Activated effector memory CD4-positive, alpha-beta T cell treated with anti-CD3 and anti-CD28 coated beads, Interleukin-2, amount 50 U/mL, for 16 hours (primary cell): Measurements from ENCODE around the gene TEX29.
A peak's percentile ranks its signal among the peaks of the same experiment; 100 is the strongest.

Experiments used
- DNase-seq: peaks from one replicate; pipeline ENCODE4 v3.0.0-alpha.2; 2020

TEX29 gene

GRCh38 chr13:111372651-111373425 lies 52.4 kb downstream of the TEX29 start:
- no peak for DNase-seq

DNA sequence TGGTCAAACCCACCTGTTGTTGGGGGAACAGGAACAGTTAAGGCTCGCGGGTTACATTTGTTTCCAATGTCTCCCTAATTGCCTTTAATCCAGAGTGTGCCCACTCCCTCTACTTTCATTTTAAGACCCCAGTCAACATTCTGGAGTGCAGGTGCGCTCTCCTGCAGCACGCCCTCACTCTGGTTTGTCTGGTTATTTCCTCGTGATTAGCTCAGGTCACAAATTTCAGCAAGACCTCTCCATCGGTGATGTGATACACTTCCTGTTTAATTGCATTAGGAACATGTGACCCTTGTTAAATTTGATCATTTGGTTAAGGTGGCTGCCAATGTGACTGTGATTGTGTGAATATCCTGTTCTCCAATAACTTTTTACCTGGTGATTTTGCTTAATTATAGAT lies 53.0 kb downstream of the TEX29 start:
- DNase-seq: no peak

DNA sequence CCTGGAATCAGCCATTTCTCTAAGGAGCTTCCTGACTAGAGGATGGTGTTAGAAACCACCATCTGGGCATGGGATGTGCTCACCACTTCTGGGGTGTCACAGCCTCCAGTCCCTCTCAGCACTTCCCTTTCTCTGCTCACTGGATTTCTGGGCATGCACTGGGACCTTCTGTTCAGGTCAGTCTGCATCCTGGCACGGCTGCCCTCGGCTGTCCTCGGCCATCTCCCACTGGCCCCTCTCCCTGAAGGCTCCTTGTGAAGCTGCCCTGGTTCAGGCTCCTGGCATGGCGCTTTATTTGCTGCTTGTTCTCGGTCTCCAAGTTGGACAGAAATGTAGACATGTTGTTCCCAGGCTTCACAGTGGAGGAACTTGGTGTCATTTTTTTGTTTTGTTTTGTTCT lies 60.0 kb downstream of the TEX29 start:
- peak; percentile 10 for DNase-seq

- DNase-seq: no peak
Measured at GRCh38 chr13:111382411-111382810, 62.0 kb downstream of the TEX29 start.

DNA sequence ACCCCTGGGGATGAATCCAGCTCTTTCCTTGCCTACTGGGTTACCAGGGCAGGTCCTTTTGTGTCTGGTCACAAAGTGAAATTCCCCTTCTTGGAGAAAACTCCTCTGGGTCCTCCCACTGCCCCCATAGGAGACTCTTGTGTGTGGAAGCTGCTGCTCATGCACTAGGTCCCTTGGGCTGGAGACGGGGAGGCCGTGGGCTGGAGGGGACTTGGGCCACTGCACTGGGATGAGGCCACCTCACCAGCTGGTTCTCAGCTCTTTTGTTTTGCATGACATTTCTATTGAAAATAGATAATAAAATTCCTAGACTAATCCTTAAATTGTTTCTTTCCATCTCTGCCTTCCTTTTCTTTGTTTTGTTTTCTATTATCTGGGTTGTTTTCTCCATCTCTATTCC lies 62.4 kb downstream of the TEX29 start:
- DNase-seq: peak; percentile 53

- peak; percentile 50 for DNase-seq
Measured at GRCh38 chr13:111383591-111384440, 63.4 kb downstream of the TEX29 start.

GRCh38 chr13:111384441-111385182 lies 64.2 kb downstream of the TEX29 start:
- peak; percentile 61 for DNase-seq

DNA sequence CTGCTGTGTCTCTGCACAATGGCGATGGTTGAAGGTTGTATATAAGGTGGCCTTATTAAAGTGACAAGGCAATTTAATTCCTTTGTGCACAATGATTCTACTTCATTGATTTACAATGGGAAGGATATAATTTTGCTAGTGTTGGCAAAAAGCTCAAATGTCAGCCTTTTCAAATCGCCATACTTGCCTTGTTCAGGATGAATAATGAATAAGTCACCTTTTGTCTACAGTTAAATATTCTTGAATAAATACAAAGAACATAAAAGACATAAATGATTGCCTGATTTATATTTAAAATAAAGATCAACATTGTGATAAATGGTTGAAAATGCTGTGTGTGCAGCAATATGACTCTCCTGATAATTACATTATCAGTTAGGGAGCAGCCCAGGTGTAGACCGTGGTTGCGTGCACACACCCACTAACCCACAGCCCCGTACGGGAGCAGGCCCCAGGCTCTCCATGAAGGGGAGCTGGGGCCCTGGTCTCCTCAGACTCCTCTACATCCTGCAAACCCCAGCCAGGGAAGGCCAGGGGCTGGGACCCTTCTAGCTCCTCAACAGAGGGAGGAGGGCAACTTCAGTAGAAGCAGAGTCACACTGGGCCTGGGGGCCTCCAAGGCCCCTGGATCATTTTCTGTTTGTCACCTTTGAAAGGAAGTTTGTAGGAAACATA lies 64.9 kb downstream of the TEX29 start:
- DNase-seq: peak; percentile 36

GRCh38 chr13:111387026-111387871 lies 66.8 kb downstream of the TEX29 start:
- DNase-seq: peak; percentile 46

GRCh38 chr13:111387945-111388600 lies 67.6 kb downstream of the TEX29 start:
- peak; percentile 28 for DNase-seq

DNA sequence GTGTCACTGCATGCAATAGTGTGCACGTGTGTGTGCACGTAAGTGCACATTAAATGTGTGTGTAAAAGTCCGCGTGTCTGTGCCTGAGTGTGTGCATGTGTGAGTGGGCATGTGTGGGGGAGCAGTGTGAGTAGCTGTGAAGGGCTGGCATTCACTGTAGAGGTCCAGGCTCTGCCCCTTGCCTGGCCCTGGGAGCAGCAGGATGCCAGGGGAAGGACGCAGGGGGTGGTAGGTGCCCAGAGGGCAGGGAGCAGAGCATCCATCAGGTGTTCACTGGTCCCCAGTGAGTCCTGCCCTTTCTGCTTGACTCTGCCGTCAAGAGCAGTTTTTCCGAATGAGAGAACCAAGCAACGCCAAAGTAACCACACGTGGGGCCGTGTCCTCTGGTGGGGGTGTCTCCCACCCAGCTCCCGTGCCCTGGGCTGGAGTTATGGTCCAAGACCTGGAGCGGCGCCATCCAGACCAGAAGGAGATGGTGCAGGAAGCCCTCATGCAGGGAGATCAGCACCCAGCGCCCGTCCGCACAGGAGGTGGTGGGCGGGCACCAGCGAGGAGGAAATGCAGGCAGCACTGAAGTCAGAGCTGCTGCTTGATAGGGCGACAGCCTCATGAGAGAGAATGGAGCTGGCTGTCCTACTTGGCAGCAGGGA lies 68.5 kb downstream of the TEX29 start:
- peak; percentile 65 for DNase-seq

GRCh38 chr13:111389621-111390521 lies 69.4 kb downstream of the TEX29 start:
- DNase-seq: peak; percentile 31

DNA sequence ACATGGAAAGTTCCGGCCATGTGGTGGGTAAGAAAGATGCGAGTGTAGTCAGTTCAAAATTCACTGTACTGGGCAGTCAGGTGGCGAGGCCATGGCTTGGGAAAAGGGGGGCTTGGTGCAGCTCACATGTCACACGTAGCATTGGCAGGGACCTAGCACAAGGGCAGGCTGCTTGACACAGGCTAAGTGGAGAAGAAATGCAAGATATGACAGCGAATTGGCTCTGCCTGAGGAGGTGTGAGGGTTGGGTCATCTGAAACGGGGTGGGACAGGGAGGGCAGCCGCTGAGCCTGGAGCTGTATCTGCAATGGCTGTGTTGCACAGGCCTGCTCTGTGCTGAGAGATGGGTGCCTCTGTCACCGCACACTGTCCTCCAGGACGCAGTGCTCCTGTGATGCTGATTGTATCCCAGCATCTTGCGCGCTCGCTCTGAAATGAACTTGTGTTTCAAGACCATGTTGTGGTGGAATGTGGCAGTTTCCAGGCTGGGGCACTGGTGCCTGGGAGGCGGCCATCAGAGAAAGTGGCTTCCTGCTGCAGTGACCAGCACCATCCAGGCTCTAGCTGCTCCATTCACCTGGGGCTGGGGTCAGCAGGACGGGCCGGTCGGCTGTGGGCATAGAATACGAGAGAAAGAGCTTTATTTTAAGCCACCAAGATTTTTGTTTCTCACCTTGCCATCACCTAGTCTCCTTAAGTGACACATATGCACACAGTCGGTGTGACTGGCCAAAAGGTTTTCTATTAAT lies 70.3 kb downstream of the TEX29 start:
- DNase-seq: peak; percentile 50

DNA sequence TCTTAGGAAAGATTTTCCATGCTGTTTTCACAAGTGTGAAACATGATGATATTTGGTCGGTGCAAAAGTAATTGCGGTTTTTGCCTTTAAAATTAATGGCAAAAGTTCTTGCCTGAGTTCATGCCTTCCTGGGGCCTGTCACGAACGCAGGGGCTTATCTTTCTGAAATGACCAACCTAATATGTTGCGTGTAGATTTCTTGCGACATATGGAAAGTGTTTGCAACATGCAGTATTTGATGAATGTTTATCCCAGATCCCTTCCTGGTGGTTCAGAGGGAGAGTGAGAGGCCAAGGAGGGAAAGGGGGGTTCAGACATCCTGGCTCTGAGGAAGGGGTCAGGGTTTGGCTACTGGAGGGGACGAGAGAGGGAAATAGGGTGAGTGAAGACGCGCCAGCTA lies 72.0 kb downstream of the TEX29 start:
- no peak for DNase-seq

DNA sequence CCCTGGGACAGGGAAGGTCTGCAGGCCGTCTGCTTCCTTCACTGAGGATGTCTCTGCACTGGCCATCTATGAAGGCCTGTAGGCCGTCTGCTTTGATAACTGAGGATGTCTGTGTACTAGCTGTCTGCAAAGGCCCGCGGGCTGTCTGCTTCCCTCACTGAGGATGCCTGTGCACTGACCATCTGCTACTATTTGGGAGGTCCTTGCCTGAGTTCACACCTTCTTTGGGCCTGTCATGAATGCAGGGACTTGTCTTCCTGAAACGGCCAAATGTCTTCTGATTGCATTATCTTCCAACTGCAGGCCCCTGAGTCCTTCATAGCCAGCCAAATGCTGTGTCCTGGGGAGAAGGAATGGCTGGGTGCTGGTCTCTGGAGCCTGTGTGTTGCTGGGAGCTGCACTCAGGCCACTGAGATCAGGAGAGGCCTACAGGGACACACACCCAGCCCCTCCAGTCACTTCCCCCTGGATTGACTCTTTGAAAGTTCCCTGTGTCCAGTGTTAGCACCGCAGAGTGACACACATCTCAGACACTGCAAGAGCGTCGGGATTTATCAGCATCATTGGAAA lies 72.9 kb downstream of the TEX29 start:
- no peak for DNase-seq
